Skeletal muscle satellite cell (primary cell): Measurements from ENCODE around the gene NEURL1B.
"Not testable (repeated sequence)": the region's sequence is repeated elsewhere in the genome, so short reads cannot be mapped to it uniquely, and the experiment has no call there.

ENCODE experiments used
- H3K27me3 ChIP-seq: 2 replicates; pipeline ENCODE4 v1.7.0; 2013; ENCODE audit warnings: low read length; ENCODE audit not compliant: control insufficient read depth, insufficient read depth
- H3K36me3 ChIP-seq: 2 replicates; pipeline ENCODE4 v1.7.0; 2013; ENCODE audit warnings: mild to moderate bottlenecking, control low read depth, low read length; ENCODE audit not compliant: insufficient read depth
- H3K4me1 ChIP-seq: 2 replicates; pipeline ENCODE4 v1.7.0; 2013; ENCODE audit warnings: low read length; ENCODE audit not compliant: control insufficient read depth, insufficient read depth
- H3K4me2 ChIP-seq: 2 replicates; pipeline ENCODE4 v1.7.0; 2013; ENCODE audit warnings: mild to moderate bottlenecking, low read length
- H3K4me3 ChIP-seq: 2 replicates; pipeline ENCODE4 v1.7.0; 2013; ENCODE audit warnings: low read length
- H3K9ac ChIP-seq: 2 replicates; pipeline ENCODE4 v1.7.0; 2013; ENCODE audit warnings: mild to moderate bottlenecking, low read depth, low read length, moderate library complexity
- H3K9me3 ChIP-seq: replicated peaks from 2 replicates; pipeline ENCODE4 v1.7.0; 2013; ENCODE audit warnings: mild to moderate bottlenecking, control low read depth, low read length

The NEURL1B gene

GRCh38 chr5:172646716-172647285 lies 5.7 kb downstream of the NEURL1B start:
- Histone ChIP-seq H3K9ac (no peak overlapping the region), H3K4me1 (peaks cover 3% of the 10 kb centered on the region), H3K4me2 (no peak overlapping the region), H3K27me3 (no peaks in the 10 kb centered on the region), H3K36me3 (no peaks in the 10 kb centered on the region), H3K4me3 (no peak overlapping the region), H3K9me3 (no peaks in the 10 kb centered on the region)

GRCh38 chr5:172647352-172648012 lies 6.4 kb downstream of the NEURL1B start:
- H3K4me2 ChIP-seq = no peak overlapping the region
- no peaks in the 10 kb centered on the region for H3K4me1 ChIP-seq
- no peaks in the 10 kb centered on the region for H3K36me3 ChIP-seq
- H3K27me3 ChIP-seq = no peaks in the 10 kb centered on the region
- H3K9me3 ChIP-seq = no peaks in the 10 kb centered on the region
- H3K9ac ChIP-seq = no peak overlapping the region
- H3K4me3 ChIP-seq = no peak overlapping the region

- no peak overlapping the region for H3K9ac ChIP-seq
- H3K4me1 ChIP-seq = no peaks in the 10 kb centered on the region
- H3K36me3 ChIP-seq = no peaks in the 10 kb centered on the region
- H3K4me2 ChIP-seq = no peak overlapping the region
- no peaks in the 10 kb centered on the region for H3K9me3 ChIP-seq
- no peaks in the 10 kb centered on the region for H3K27me3 ChIP-seq
- H3K4me3 ChIP-seq = no peak overlapping the region
These were observed 6.9 kb downstream of the NEURL1B start for GRCh38 chr5:172648013-172648381.

GRCh38 chr5:172648755-172649154 lies 7.7 kb downstream of the NEURL1B start:
- Histone ChIP-seq H3K9me3 (no peaks in the 10 kb centered on the region), H3K4me2 (no peak overlapping the region), H3K9ac (no peak overlapping the region), H3K4me3 (no peak overlapping the region), H3K27me3 (no peaks in the 10 kb centered on the region), H3K4me1 (no peaks in the 10 kb centered on the region), H3K36me3 (no peaks in the 10 kb centered on the region)

- H3K9ac ChIP-seq, H3K4me2 ChIP-seq, H3K27me3 ChIP-seq, H3K36me3 ChIP-seq, H3K9me3 ChIP-seq, H3K4me3 ChIP-seq: not testable (repeated sequence)
- peaks cover 27% of the 10 kb centered on the region for H3K4me1 ChIP-seq
These were observed 15.4 kb downstream of the NEURL1B start for GRCh38 chr5:172656496-172656895.

- H3K4me1 ChIP-seq = peaks cover 27% of the 10 kb centered on the region
- H3K9ac ChIP-seq, H3K27me3 ChIP-seq, H3K36me3 ChIP-seq, H3K9me3 ChIP-seq, H3K4me2 ChIP-seq, H3K4me3 ChIP-seq: not testable (repeated sequence)
These were observed 16.6 kb downstream of the NEURL1B start for GRCh38 chr5:172657524-172658233.

- Histone ChIP-seq H3K9me3 (peaks cover 3% of the 10 kb centered on the region), H3K4me2 (no peak overlapping the region), H3K27me3 (no peaks in the 10 kb centered on the region), H3K4me3 (no peak overlapping the region), H3K4me1 (peaks cover 27% of the 10 kb centered on the region), H3K36me3 (no peaks in the 10 kb centered on the region), H3K9ac (no peak overlapping the region)
These were observed 17.3 kb downstream of the NEURL1B start for GRCh38 chr5:172658391-172658790.

GRCh38 chr5:172658961-172659501 lies 18.0 kb downstream of the NEURL1B start:
- H3K4me2 ChIP-seq = no peak overlapping the region
- no peak overlapping the region for H3K4me3 ChIP-seq
- H3K9me3 ChIP-seq = peaks cover 3% of the 10 kb centered on the region
- H3K27me3 ChIP-seq = no peaks in the 10 kb centered on the region
- H3K36me3 ChIP-seq = no peaks in the 10 kb centered on the region
- peak overlapping the region; percentile 79 for H3K9ac ChIP-seq
- peaks cover 27% of the 10 kb centered on the region for H3K4me1 ChIP-seq

GRCh38 chr5:172659570-172659908 lies 18.5 kb downstream of the NEURL1B start:
- Histone ChIP-seq H3K9me3 (peaks cover 3% of the 10 kb centered on the region), H3K4me2 (peak overlapping the region; percentile 65), H3K36me3 (no peaks in the 10 kb centered on the region), H3K4me3 (no peak overlapping the region), H3K9ac (peak overlapping the region; percentile 79), H3K27me3 (no peaks in the 10 kb centered on the region), H3K4me1 (peaks cover 27% of the 10 kb centered on the region)

GRCh38 chr5:172659909-172660628 lies 19.0 kb downstream of the NEURL1B start:
- no peaks in the 10 kb centered on the region for H3K27me3 ChIP-seq
- H3K9me3 ChIP-seq = peaks cover 3% of the 10 kb centered on the region
- peak overlapping the region; percentile 65 for H3K4me2 ChIP-seq
- H3K4me1 ChIP-seq = peaks cover 27% of the 10 kb centered on the region
- no peaks in the 10 kb centered on the region for H3K36me3 ChIP-seq
- peak overlapping the region; percentile 46 for H3K4me3 ChIP-seq
- peak overlapping the region; percentile 79 for H3K9ac ChIP-seq

GRCh38 chr5:172660974-172661373 lies 19.9 kb downstream of the NEURL1B start:
- Histone ChIP-seq H3K36me3 (no peaks in the 10 kb centered on the region), H3K9ac (peak overlapping the region; percentile 79), H3K9me3 (no peaks in the 10 kb centered on the region), H3K4me2 (no peak overlapping the region), H3K4me3 (no peak overlapping the region), H3K27me3 (no peaks in the 10 kb centered on the region), H3K4me1 (peaks cover 27% of the 10 kb centered on the region)
